ENCODE data around the gene BMERB1.

DNA sequence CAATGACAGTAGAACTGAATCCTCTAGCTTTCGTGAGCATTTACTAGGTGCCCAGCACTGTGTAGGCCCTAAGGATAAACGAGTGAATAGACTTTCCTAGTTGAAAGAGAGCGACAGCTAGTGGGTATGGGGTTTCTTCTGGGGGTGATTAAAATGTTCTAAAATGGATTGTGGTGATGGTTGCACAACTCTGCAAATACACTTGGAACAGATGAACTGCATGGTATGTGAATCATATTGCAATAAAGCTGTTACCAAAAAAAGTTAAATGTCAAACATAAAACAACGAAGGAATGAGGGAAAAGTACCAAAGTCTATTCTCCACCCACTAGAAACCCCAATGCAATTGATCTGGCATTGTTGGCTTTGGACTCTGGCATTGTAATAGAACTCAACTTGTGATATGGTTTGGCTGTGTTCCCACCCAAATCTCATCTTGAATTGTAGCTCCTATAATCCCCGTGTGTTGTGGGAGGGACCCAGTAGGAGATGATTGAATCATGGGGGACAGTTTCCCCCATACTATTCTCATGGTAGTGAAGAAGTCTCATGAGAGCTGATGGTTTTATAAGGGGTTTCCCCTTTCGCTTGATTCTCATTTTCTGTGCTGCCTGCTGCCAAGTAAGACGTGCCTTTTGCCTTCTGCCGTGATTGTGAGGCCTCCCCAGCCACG lies 138.1 kb downstream of the BMERB1 start:
- TF ChIP-seq, protein P1, sequence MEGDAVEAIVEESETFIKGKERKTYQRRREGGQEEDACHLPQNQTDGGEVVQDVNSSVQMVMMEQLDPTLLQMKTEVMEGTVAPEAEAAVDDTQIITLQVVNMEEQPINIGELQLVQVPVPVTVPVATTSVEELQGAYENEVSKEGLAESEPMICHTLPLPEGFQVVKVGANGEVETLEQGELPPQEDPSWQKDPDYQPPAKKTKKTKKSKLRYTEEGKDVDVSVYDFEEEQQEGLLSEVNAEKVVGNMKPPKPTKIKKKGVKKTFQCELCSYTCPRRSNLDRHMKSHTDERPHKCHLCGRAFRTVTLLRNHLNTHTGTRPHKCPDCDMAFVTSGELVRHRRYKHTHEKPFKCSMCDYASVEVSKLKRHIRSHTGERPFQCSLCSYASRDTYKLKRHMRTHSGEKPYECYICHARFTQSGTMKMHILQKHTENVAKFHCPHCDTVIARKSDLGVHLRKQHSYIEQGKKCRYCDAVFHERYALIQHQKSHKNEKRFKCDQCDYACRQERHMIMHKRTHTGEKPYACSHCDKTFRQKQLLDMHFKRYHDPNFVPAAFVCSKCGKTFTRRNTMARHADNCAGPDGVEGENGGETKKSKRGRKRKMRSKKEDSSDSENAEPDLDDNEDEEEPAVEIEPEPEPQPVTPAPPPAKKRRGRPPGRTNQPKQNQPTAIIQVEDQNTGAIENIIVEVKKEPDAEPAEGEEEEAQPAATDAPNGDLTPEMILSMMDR (IDR thresholded peaks at IDR 0.05) = no peak
- TF ChIP-seq POLR2A (IDR thresholded peaks at IDR 0.05; ENCODE audit: low read depth) (no peak), EP300 (IDR thresholded peaks at IDR 0.05) (no peak)
